ENCODE results near the gene B4GALT6. TPM values are rescaled to one million over a fixed set of nuclear protein-coding genes. Genes with fewer than 3 reads are reported as not detected.

The B4GALT6 gene
- total RNA-seq, 2 experiments from 2014 or later: 2.6 to 3.3 TPM

- no peaks in the 10 kb centered on the region for H3K9me3 Mint-ChIP-seq
- intact Hi-C loops (cut with micrococcal nuclease): loop anchor here (10.0 kb wide), 2 partner anchors 192 to 408 kb away; partner anchors contain the start of genes DSG2 and RNF138
- ChIA-PET POLR2A (interaction anchor here (1.0 kb wide), 1 partner anchor 28 kb away, joined by 4 read pairs; no protein-coding TSS in a partner anchor), CTCF (interaction anchor here (1.6 kb wide), 1 partner anchor 38 kb away, joined by 3 read pairs; no protein-coding TSS in a partner anchor)
- H3K27me3 Mint-ChIP-seq: peaks cover 26% of the 10 kb centered on the region
- no peak overlapping the region for H3K27ac Mint-ChIP-seq
- no peak for DNase-seq
- no peak overlapping the region for H3K4me3 Mint-ChIP-seq
- no peaks in the 10 kb centered on the region for H3K36me3 Mint-ChIP-seq
- H3K4me1 Mint-ChIP-seq (ENCODE audit: low read depth): peaks cover 24% of the 10 kb centered on the region
Measured at GRCh38 chr18:31686572-31686971, 2.2 kb upstream of the B4GALT6 start.

GRCh38 chr18:31685097-31686082 is 1.0 kb upstream of the B4GALT6 start:
- H3K4me3 Mint-ChIP-seq: peak overlapping the region; percentile 78
- H3K9me3 Mint-ChIP-seq: no peaks in the 10 kb centered on the region
- peaks cover 24% of the 10 kb centered on the region for H3K4me1 Mint-ChIP-seq (ENCODE audit: low read depth)
- H3K27ac Mint-ChIP-seq: peak overlapping the region; percentile 45
- intact Hi-C loops (cut with micrococcal nuclease): loop anchor here (1.0 to 10.0 kb wide), 5 partner anchors 26 to 409 kb away; partner anchors contain the start of genes DSG2, RNF138 and TRAPPC8
- DNase-seq: peak; percentile 69
- no peaks in the 10 kb centered on the region for H3K36me3 Mint-ChIP-seq
- POLR2A ChIA-PET: interaction anchor here (0.6 to 1.0 kb wide), 2 partner anchors 27 to 377 kb away, joined by 3 to 4 read pairs; no protein-coding TSS in a partner anchor
- peaks cover 36% of the 10 kb centered on the region for H3K27me3 Mint-ChIP-seq
- CTCF ChIA-PET: interaction anchor here (1.1 to 2.3 kb wide), 2 partner anchors 10 to 27 kb away, joined by 3 to 8 read pairs; no protein-coding TSS in a partner anchor

DNA sequence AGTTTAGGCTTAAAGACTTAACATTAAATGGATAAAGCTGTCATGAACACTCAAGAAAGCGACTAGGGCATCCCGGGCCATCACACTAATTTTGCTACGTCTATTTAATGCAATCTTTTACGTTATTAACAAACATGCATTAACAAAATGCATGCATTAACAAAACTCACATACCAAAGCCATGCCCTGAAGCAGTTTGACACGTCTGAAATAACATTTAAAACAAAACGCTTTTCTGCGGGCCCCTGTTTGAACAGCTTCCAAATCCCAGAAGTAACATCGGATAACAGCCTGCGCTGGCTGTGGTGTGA is 458 bp downstream of the B4GALT6 start:
- peaks cover 24% of the 10 kb centered on the region for H3K4me1 Mint-ChIP-seq (ENCODE audit: low read depth)
- H3K4me3 Mint-ChIP-seq: peak overlapping the region; percentile 79
- CTCF ChIA-PET: interaction anchor here (2.3 kb wide), 1 partner anchor 25 kb away, joined by 8 read pairs; no protein-coding TSS in a partner anchor
- no peaks in the 10 kb centered on the region for H3K36me3 Mint-ChIP-seq
- DNase-seq: no peak
- intact Hi-C loops (cut with micrococcal nuclease): loop anchor here (2.0 to 10.0 kb wide), 5 partner anchors 37 to 411 kb away; partner anchors contain the start of genes DSG2, RNF138 and TRAPPC8
- POLR2A ChIA-PET: no interaction called here
- H3K27me3 Mint-ChIP-seq: peaks cover 41% of the 10 kb centered on the region
- H3K27ac Mint-ChIP-seq: peak overlapping the region; percentile 45
- no peaks in the 10 kb centered on the region for H3K9me3 Mint-ChIP-seq

GRCh38 chr18:31683106-31683505 is 1.3 kb downstream of the B4GALT6 start:
- CTCF ChIA-PET: interaction anchor here (2.3 kb wide), 1 partner anchor 24 kb away, joined by 8 read pairs; no protein-coding TSS in a partner anchor
- Mint-ChIP-seq H3K27ac (no peak overlapping the region), H3K4me1 (ENCODE audit: low read depth) (peaks cover 24% of the 10 kb centered on the region), H3K27me3 (peaks cover 45% of the 10 kb centered on the region), H3K9me3 (no peaks in the 10 kb centered on the region), H3K4me3 (no peak overlapping the region), H3K36me3 (no peaks in the 10 kb centered on the region)
- no peak for DNase-seq
- intact Hi-C loops (cut with micrococcal nuclease): loop anchor here (5.0 to 10.0 kb wide), 3 partner anchors 36 to 412 kb away; partner anchors contain the start of genes DSG2 and RNF138
- POLR2A ChIA-PET: no interaction called here

DNA sequence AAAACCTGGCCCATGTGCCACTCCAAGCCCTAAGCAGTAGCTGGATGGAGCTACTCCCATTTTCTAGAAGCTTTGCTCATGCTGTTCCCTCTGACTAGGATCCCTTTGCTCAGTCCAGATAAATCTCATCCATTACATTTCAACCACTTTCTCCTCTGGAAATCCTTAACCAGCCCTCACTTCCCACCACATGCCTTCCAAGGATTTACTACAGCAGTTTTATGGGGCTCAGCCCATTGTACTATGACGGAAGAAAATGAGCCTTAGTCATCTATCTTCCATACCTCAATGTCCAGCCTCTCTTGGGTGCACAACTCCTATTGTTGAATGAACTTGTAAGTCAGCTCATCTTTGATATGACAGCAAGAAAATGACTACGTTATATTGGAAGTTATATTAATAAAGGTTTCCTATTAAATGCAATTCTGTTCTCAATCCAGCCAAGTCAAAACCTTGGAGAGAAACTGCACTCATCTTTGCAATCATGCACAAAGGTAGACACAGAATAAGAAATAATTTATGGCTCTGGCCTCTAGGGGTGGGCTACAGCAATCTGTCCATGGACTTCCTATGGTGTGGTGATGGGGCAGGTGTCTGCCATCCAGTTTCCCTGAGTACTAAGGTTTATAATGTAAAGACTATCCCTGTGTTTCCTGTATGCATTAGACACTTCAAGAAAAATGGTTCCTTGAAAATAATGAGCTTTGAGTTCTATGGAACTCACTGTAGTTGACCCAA is 3.4 kb downstream of the B4GALT6 start:
- CTCF ChIA-PET: interaction anchor here (0.6 to 1.4 kb wide), 6 partner anchors 9 to 41 kb away, joined by 3 to 5 read pairs (median 3); no protein-coding TSS in a partner anchor
- no peak overlapping the region for H3K27ac Mint-ChIP-seq
- peaks cover 22% of the 10 kb centered on the region for H3K4me1 Mint-ChIP-seq (ENCODE audit: low read depth)
- DNase-seq: no peak
- H3K27me3 Mint-ChIP-seq: peaks cover 41% of the 10 kb centered on the region
- no peaks in the 10 kb centered on the region for H3K9me3 Mint-ChIP-seq
- no peaks in the 10 kb centered on the region for H3K36me3 Mint-ChIP-seq
- H3K4me3 Mint-ChIP-seq: no peak overlapping the region
- POLR2A ChIA-PET: interaction anchor here (0.6 kb wide), 1 partner anchor 271 kb away, joined by 3 read pairs; no protein-coding TSS in a partner anchor
- intact Hi-C loops (cut with micrococcal nuclease): loop anchor here (5.0 to 10.0 kb wide), 3 partner anchors 34 to 414 kb away; partner anchors contain the start of genes DSG2 and RNF138

GRCh38 chr18:31680433-31680811 is 4.0 kb downstream of the B4GALT6 start:
- Mint-ChIP-seq H3K9me3 (no peaks in the 10 kb centered on the region), H3K4me1 (ENCODE audit: low read depth) (peaks cover 18% of the 10 kb centered on the region), H3K4me3 (no peak overlapping the region), H3K36me3 (no peaks in the 10 kb centered on the region), H3K27ac (no peak overlapping the region), H3K27me3 (peaks cover 37% of the 10 kb centered on the region)
- POLR2A ChIA-PET: interaction anchor here (1.6 kb wide), 1 partner anchor 22 kb away, joined by 5 read pairs; no protein-coding TSS in a partner anchor
- DNase-seq: no peak
- CTCF ChIA-PET: interaction anchor here (1.3 to 1.4 kb wide), 3 partner anchors 13 to 42 kb away, joined by 3 to 4 read pairs (median 3); no protein-coding TSS in a partner anchor
- intact Hi-C loops (cut with micrococcal nuclease): loop anchor here (5.0 to 10.0 kb wide), 3 partner anchors 33 to 414 kb away; partner anchors contain the start of genes DSG2 and RNF138

DNA sequence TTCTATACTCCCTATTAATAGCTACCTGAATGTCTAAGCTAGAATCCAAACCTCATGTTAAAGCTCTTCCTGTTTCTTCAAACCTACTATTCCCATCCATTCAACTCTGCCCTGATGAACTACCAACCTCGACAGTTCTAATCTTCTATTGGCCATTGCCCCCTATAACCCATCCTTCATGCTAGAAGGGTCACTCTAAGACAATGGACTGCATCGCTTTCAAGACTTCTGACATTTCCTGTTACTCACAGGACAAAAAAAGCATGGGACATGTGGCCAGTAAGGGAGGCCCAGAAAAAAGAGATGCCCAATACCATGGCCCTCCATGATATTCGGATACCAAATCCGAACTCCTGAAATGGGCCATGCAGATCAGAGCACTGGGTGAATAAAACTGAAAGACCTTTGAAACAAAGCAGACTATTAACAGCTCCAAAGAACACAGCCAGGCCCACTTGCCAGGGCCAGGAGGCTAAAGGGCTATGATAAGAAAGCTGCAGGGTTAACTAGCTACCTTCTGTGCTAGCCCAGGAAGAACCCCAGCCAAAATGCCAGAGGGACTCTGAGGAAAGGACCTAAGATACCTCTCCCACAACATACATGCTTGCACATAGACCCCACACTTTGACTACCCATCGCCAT is 4.5 kb downstream of the B4GALT6 start:
- Mint-ChIP-seq H3K4me3 (no peak overlapping the region), H3K27ac (no peak overlapping the region), H3K27me3 (peaks cover 37% of the 10 kb centered on the region), H3K36me3 (no peaks in the 10 kb centered on the region), H3K9me3 (no peaks in the 10 kb centered on the region), H3K4me1 (ENCODE audit: low read depth) (peaks cover 18% of the 10 kb centered on the region)
- no peak for DNase-seq
- intact Hi-C loops (cut with micrococcal nuclease): loop anchor here (5.0 to 10.0 kb wide), 3 partner anchors 33 to 415 kb away; partner anchors contain the start of genes DSG2 and RNF138
- ChIA-PET POLR2A (interaction anchor here (1.6 kb wide), 1 partner anchor 21 kb away, joined by 5 read pairs; no protein-coding TSS in a partner anchor), CTCF (interaction anchor here (1.0 to 1.4 kb wide), 2 partner anchors 42 to 125 kb away, joined by 3 to 4 read pairs; no protein-coding TSS in a partner anchor)

DNA sequence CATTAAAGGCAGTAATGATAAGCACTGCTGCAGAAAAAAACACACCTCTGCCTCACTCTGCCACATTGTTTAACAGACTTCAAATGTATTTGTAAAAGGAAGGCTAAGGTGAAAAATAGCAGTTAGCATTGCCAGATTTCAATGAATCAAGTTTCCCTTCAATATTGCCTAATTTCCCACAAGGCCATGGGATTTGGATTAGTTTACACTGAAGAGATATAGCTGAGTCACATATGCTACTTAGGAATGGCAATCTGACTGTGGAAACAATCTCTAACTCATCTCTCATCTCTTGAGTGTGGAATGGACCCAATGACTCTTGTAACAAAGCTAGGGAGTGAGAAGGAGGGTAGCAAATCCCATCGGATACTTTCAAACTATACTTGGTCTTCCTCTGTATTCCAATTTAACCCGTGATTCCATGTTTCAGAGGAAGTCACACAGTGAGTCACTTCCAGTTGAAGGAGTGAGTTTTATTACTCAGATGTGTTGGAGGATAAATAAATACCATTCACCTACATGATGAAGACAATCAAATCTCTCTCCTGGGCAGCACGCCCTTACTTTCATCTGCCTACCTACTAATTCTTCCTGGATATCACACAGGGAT is 5.1 kb downstream of the B4GALT6 start:
- Mint-ChIP-seq H3K4me3 (no peak overlapping the region), H3K9me3 (no peaks in the 10 kb centered on the region), H3K27ac (no peak overlapping the region), H3K36me3 (no peaks in the 10 kb centered on the region), H3K27me3 (peaks cover 36% of the 10 kb centered on the region), H3K4me1 (ENCODE audit: low read depth) (peaks cover 17% of the 10 kb centered on the region)
- ChIA-PET CTCF (interaction anchor here (0.6 to 1.4 kb wide), 3 partner anchors 43 to 170 kb away, joined by 3 to 4 read pairs (median 3); no protein-coding TSS in a partner anchor), POLR2A (interaction anchor here (1.6 kb wide), 1 partner anchor 20 kb away, joined by 5 read pairs; no protein-coding TSS in a partner anchor)
- intact Hi-C loops (cut with micrococcal nuclease): no loop called here
- DNase-seq: no peak

- Mint-ChIP-seq H3K9me3 (no peaks in the 10 kb centered on the region), H3K27ac (no peak overlapping the region), H3K4me3 (no peak overlapping the region), H3K27me3 (peaks cover 29% of the 10 kb centered on the region), H3K36me3 (no peaks in the 10 kb centered on the region), H3K4me1 (ENCODE audit: low read depth) (peaks cover 10% of the 10 kb centered on the region)
- POLR2A ChIA-PET: no interaction called here
- intact Hi-C loops (cut with micrococcal nuclease): no loop called here
- no peak for DNase-seq
- CTCF ChIA-PET: no interaction called here
Measured at GRCh38 chr18:31678425-31678824, 6.0 kb downstream of the B4GALT6 start.

DNA sequence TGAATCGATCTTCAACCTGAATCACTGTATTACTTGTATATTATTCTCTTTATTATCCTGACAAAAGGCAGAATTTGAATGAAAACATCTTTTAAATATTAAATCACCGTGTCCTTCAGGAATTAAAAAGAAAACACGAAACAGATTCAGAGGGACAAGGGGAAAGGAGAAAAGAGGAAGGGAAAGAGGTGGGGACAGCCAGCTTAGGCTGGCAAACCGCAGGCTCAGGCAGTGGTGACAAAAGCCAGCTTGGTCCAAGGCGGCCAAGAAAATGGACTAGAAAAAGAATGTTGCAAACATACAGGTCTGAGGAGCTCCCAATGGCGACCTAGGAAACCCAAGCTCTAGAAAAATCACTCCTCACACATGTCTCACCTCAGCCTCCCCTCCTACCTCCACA is 6.8 kb downstream of the B4GALT6 start:
- peaks cover 25% of the 10 kb centered on the region for H3K27me3 Mint-ChIP-seq
- ChIA-PET POLR2A (interaction anchor here (0.6 kb wide), 1 partner anchor 238 kb away, joined by 8 read pairs; no protein-coding TSS in a partner anchor), CTCF (interaction anchor here (1.0 kb wide), 1 partner anchor 67 kb away, joined by 3 read pairs; no protein-coding TSS in a partner anchor)
- DNase-seq: no peak
- no peak overlapping the region for H3K27ac Mint-ChIP-seq
- H3K9me3 Mint-ChIP-seq: no peaks in the 10 kb centered on the region
- H3K4me3 Mint-ChIP-seq: no peak overlapping the region
- H3K4me1 Mint-ChIP-seq (ENCODE audit: low read depth): peaks cover 4% of the 10 kb centered on the region
- intact Hi-C loops (cut with micrococcal nuclease): no loop called here
- no peaks in the 10 kb centered on the region for H3K36me3 Mint-ChIP-seq

All from activated CD4-positive, alpha-beta memory T cell treated with anti-CD3 and anti-CD28 coated beads for 36 hours (primary cell).